MCF 10A (cell line): ENCODE results near the gene PGRMC1. TPM values are rescaled to one million over a fixed set of nuclear protein-coding genes. Genes with fewer than 3 reads are reported as not detected.

Experiments
- BruUV-seq: library from RNA; stranded (reverse); fragments of 400-500 nt; replicated peaks from 2 replicates; lab custom pipeline; 2021; lab: Mats Ljungman, UMichigan
- CTCF ChIA-PET: fragments of 300-600 bp; sonication (Branson Sonifier 250); formaldehyde crosslinking; extraction: SDS; loops from one replicate; lab custom pipeline; 2021; ENCODE audit warnings: antibody characterized with exemption, inconsistent platforms; lab: Yijun Ruan, JAX
- POLR2A ChIA-PET: fragments of 300-600, 350-650 bp; sonication (Branson Sonifier 250); formaldehyde crosslinking; extraction: SDS; loops from one replicate; lab custom pipeline; 2020; ENCODE audit warnings: antibody characterized with exemption, inconsistent platforms; lab: Yijun Ruan, JAX
- DNase-seq: peaks from one replicate; pipeline ENCODE4 v3.0.0-alpha.2; 2018; ENCODE audit not compliant: unreplicated experiment
- H3K27ac Mint-ChIP-seq: one replicate; pipeline ENCODE4 v1.8.0; 2022; ENCODE audit warnings: mild to moderate bottlenecking, low read depth, mixed read lengths; ENCODE audit not compliant: unreplicated experiment
- H3K27me3 Mint-ChIP-seq: one replicate; pipeline ENCODE4 v1.8.0; 2022; ENCODE audit warnings: mixed read lengths; ENCODE audit not compliant: insufficient read depth, unreplicated experiment
- H3K36me3 Mint-ChIP-seq: one replicate; pipeline ENCODE4 v1.8.0; 2022; ENCODE audit warnings: mild to moderate bottlenecking, moderate library complexity, mixed read lengths; ENCODE audit not compliant: insufficient read depth, unreplicated experiment
- H3K4me1 Mint-ChIP-seq: one replicate; pipeline ENCODE4 v1.8.0; 2022; ENCODE audit warnings: mixed read lengths; ENCODE audit not compliant: insufficient read depth, unreplicated experiment
- H3K4me3 Mint-ChIP-seq: one replicate; pipeline ENCODE4 v1.8.0; 2022; ENCODE audit warnings: mild to moderate bottlenecking, moderate library complexity, mixed read lengths; ENCODE audit not compliant: unreplicated experiment
- H3K9me3 Mint-ChIP-seq: one replicate; pipeline ENCODE4 v1.8.0; 2022; ENCODE audit warnings: mixed read lengths; ENCODE audit not compliant: unreplicated experiment
- CTCF ChIP-seq: fragments of 200-600 bp; IDR thresholded peaks from one replicate; pipeline ENCODE4 v1.8.0; 2022; ENCODE audit warnings: antibody characterized with exemption, mild to moderate bottlenecking; ENCODE audit not compliant: unreplicated experiment
- intact Hi-C: fragments of 100-400 bp; cut with micrococcal nuclease; formaldehyde crosslinking; loops from 2 replicates; pipeline ENCODE4 v1.14.1; 2022
- total RNA-seq: library from RNA; stranded (reverse); gene quantifications from 2 replicates; pipeline ENCODE4 v1.2.3, GENCODE V29; 2022

Gene PGRMC1
- total RNA-seq, 1 experiment from 2014 or later: 40.7 TPM

- H3K27ac Mint-ChIP-seq: no peak overlapping the region
- intact Hi-C loops: no loop called here
- ChIA-PET POLR2A (no interaction called here), CTCF (no interaction called here)
- no TSS peak for BruUV-seq
- no peak overlapping the region for H3K4me3 Mint-ChIP-seq
- no peak for DNase-seq
- no peaks in the 10 kb centered on the region for H3K36me3 Mint-ChIP-seq
- peaks cover 10% of the 10 kb centered on the region for H3K4me1 Mint-ChIP-seq
- H3K27me3 Mint-ChIP-seq: peaks cover 63% of the 10 kb centered on the region
- no peaks in the 10 kb centered on the region for H3K9me3 Mint-ChIP-seq
- no peak for TF ChIP-seq CTCF
These were observed 9.6 kb upstream of the PGRMC1 start for GRCh38 chrX:119226446-119226845.

DNA sequence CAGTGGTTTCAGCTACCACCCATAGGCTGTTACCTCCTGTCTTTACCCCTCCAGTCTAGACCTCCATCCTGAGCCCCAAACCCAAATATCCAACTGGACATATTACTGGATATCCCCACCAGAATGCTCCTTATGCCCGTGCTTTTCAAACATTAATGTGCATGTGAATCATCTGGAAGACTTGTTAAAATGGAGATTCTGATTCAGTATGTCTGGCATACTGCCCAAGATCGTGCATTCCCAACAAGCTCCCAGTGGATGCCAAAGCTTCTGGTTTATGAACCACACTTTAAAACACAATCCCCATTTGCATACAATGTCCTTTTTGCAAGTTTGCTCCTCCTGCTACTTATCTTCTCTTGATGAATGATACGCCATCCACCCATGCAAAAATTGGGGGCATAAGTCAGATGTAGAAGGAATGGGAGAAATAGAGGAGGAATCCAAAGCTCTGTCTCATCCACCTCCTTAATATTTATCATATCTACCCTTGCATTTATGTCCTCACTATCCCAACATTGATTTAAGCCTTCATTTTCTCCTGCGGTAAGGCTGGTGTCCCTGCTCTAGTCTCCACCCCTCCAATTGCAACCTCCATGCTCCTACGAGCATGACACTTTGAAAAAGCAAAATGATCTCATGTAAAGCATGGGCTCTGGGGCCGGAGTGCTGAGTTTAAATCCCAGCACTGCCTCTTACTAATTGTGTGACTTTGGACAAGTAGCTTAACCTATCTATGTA lies 7.4 kb upstream of the PGRMC1 start:
- no peaks in the 10 kb centered on the region for H3K9me3 Mint-ChIP-seq
- intact Hi-C loops: no loop called here
- no peak overlapping the region for H3K4me3 Mint-ChIP-seq
- POLR2A ChIA-PET: interaction anchor here (1.0 to 2.3 kb wide), 2 partner anchors 9 to 16 kb away, joined by 4 to 11 read pairs; no protein-coding TSS in a partner anchor
- no peak overlapping the region for H3K27ac Mint-ChIP-seq
- peaks cover 10% of the 10 kb centered on the region for H3K4me1 Mint-ChIP-seq
- no peaks in the 10 kb centered on the region for H3K36me3 Mint-ChIP-seq
- peak; percentile 78 for DNase-seq
- CTCF ChIA-PET: interaction anchor here (0.5 to 2.1 kb wide), 9 partner anchors 9 to 384 kb away, joined by 3 to 10 read pairs (median 3); no protein-coding TSS in a partner anchor
- no peak for TF ChIP-seq CTCF
- BruUV-seq: no TSS peak
- peaks cover 69% of the 10 kb centered on the region for H3K27me3 Mint-ChIP-seq

- Mint-ChIP-seq H3K27ac (no peak overlapping the region), H3K9me3 (no peaks in the 10 kb centered on the region), H3K27me3 (peaks cover 69% of the 10 kb centered on the region), H3K4me1 (peaks cover 10% of the 10 kb centered on the region), H3K4me3 (no peak overlapping the region), H3K36me3 (no peaks in the 10 kb centered on the region)
- no TSS peak for BruUV-seq
- TF ChIP-seq CTCF: no peak
- CTCF ChIA-PET: interaction anchor here (0.5 to 2.1 kb wide), 8 partner anchors 9 to 384 kb away, joined by 3 to 10 read pairs (median 4); no protein-coding TSS in a partner anchor
- POLR2A ChIA-PET: interaction anchor here (2.3 kb wide), 1 partner anchor 8 kb away, joined by 11 read pairs; no protein-coding TSS in a partner anchor
- intact Hi-C loops: no loop called here
- no peak for DNase-seq
These were observed 6.9 kb upstream of the PGRMC1 start for GRCh38 chrX:119229253-119229615.

GRCh38 chrX:119230850-119231249 lies 5.2 kb upstream of the PGRMC1 start:
- Mint-ChIP-seq H3K4me3 (no peak overlapping the region), H3K27ac (no peak overlapping the region), H3K4me1 (peaks cover 16% of the 10 kb centered on the region), H3K36me3 (no peaks in the 10 kb centered on the region), H3K27me3 (peaks cover 82% of the 10 kb centered on the region), H3K9me3 (no peaks in the 10 kb centered on the region)
- ChIA-PET CTCF (interaction anchor here (0.7 to 0.8 kb wide), 2 partner anchors 10 to 601 kb away, joined by 3 to 7 read pairs; no protein-coding TSS in a partner anchor), POLR2A (no interaction called here)
- BruUV-seq: no TSS peak
- DNase-seq: no peak
- intact Hi-C loops: no loop called here
- TF ChIP-seq CTCF: no peak
